KMS-11 (cell line): Measurements from ENCODE around the gene ARL8A.
"Not testable (repeated sequence)": the region's sequence is repeated elsewhere in the genome, so short reads cannot be mapped to it uniquely, and the experiment has no call there.

Source experiments
- H2AFZ ChIP-seq: fragments of 200-600 bp; sonication (generic); 2 replicates; pipeline ENCODE4 v1.6.1; 2016; ENCODE audit warnings: antibody characterized with exemption, mixed run types, low read depth
- H3K27ac ChIP-seq: fragments of 200-600 bp; sonication (generic); 2 replicates; pipeline ENCODE4 v1.6.1; 2016; ENCODE audit warnings: mild to moderate bottlenecking, mixed run types
- H3K27me3 ChIP-seq: fragments of 200-600 bp; sonication (generic); 2 replicates; pipeline ENCODE4 v1.6.1; 2017; ENCODE audit warnings: mild to moderate bottlenecking, low read depth, mixed run types, moderate library complexity; ENCODE audit not compliant: insufficient read depth
- H3K36me3 ChIP-seq: fragments of 200-600 bp; sonication (generic); 2 replicates; pipeline ENCODE4 v1.6.1; 2017; ENCODE audit warnings: mild to moderate bottlenecking, mixed run types; ENCODE audit not compliant: insufficient read depth
- H3K4me1 ChIP-seq: fragments of 200-600 bp; sonication (generic); 2 replicates; pipeline ENCODE4 v1.6.1; 2016; ENCODE audit warnings: mild to moderate bottlenecking, low read depth, mixed run types; ENCODE audit not compliant: poor library complexity, severe bottlenecking
- H3K4me2 ChIP-seq: fragments of 200-600 bp; sonication (generic); 2 replicates; pipeline ENCODE4 v1.7.0; 2016; ENCODE audit warnings: mild to moderate bottlenecking, mixed run types
- H3K4me3 ChIP-seq: fragments of 200-600 bp; sonication (generic); IDR thresholded peaks from 2 replicates; pipeline ENCODE4 v1.6.1; 2017; ENCODE audit warnings: low read depth, low read length, mixed read lengths; ENCODE audit not compliant: insufficient read depth
- H3K79me2 ChIP-seq: fragments of 200-600 bp; sonication (generic); 2 replicates; pipeline ENCODE4 v1.6.1; 2016; ENCODE audit warnings: low read depth, mixed run types; ENCODE audit not compliant: insufficient read depth
- H3K9ac ChIP-seq: fragments of 200-600 bp; sonication (generic); 2 replicates; pipeline ENCODE4 v1.6.1; 2016; ENCODE audit warnings: mild to moderate bottlenecking, mixed run types
- H4K20me1 ChIP-seq: fragments of 200-600 bp; sonication (generic); 2 replicates; pipeline ENCODE4 v1.6.1; 2016; ENCODE audit warnings: mild to moderate bottlenecking, mixed run types; ENCODE audit not compliant: insufficient read depth
- TF ChIP-seq, protein P1 (sequence below): fragments of 200-600 bp; sonication (generic); conservative IDR thresholded peaks from 2 replicates; pipeline ENCODE4 v1.6.1; 2017; ENCODE audit warnings: low read depth, mild to moderate bottlenecking, antibody characterized with exemption, low read length, moderate library complexity, mixed read lengths

Gene ARL8A

DNA sequence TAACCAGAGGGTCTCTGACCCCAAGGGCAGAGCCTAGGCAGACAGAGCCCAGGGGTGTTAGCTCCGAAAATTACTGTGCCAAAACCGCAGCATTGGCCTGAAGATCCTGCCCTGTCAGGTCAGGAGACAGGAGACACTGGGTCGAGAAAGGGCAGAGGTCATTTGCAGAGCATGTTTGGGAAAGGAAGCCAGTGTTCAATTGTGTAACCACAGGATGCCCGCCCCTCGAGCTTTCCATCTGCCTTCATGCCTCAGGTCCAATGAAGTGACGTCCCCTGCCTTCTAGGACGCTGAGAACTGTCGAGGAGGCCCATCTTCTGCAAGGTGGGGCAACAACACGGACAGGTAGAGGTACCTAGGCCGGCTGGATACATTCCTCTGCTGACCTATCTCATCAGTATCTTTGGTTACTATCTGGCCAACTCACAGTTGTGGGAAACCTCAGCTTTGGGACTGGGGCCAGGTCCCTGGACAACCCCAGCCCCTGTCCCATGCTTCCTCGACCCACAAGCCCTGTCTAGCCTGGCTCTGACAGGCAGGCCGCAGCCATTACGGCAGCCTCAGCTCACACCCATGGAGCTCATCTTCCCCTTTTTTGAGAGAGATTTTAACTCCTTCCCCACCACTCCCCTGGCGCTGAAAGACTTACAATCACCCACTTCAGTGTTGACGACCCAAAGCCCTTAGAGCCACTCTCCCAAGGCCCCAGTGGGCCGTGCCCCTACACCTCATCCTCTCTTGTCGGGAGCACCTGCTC, 1.3 kb downstream of the ARL8A start:
- Histone ChIP-seq H3K27ac (peak overlapping the region; percentile 29), H3K36me3 (no peaks in the 10 kb centered on the region), H3K4me2 (peak overlapping the region; percentile 90), H2AFZ (peak overlapping the region; percentile 97), H3K27me3 (no peaks in the 10 kb centered on the region), H3K4me1 (peaks cover 22% of the 10 kb centered on the region), H4K20me1 (no peaks in the 10 kb centered on the region), H3K79me2 (peaks cover 48% of the 10 kb centered on the region), H3K4me3 (peak overlapping the region; percentile 91), H3K9ac (peak overlapping the region; percentile 92)
- TF ChIP-seq, protein P1, sequence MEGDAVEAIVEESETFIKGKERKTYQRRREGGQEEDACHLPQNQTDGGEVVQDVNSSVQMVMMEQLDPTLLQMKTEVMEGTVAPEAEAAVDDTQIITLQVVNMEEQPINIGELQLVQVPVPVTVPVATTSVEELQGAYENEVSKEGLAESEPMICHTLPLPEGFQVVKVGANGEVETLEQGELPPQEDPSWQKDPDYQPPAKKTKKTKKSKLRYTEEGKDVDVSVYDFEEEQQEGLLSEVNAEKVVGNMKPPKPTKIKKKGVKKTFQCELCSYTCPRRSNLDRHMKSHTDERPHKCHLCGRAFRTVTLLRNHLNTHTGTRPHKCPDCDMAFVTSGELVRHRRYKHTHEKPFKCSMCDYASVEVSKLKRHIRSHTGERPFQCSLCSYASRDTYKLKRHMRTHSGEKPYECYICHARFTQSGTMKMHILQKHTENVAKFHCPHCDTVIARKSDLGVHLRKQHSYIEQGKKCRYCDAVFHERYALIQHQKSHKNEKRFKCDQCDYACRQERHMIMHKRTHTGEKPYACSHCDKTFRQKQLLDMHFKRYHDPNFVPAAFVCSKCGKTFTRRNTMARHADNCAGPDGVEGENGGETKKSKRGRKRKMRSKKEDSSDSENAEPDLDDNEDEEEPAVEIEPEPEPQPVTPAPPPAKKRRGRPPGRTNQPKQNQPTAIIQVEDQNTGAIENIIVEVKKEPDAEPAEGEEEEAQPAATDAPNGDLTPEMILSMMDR: no peak

DNA sequence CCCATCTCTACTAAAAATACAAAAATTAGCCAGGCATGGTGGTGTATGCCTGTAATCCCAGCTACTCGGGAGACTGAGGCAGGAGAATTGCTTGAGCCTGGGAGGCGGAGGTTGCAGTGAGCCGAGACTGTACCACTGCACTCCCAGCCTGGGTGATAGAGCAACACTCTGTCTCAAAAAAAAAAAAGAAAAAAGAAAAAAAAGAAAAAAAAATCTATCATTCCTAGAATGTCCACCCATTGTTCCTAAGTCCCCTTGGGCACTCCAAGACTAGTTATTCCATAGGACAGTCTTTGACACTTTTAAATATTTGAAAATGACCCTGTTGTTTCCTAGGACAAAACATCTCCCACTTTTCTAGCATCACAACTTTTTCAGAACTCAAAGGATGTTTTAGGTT, 3.1 kb downstream of the ARL8A start:
- H2AFZ ChIP-seq, H3K27ac ChIP-seq, H3K4me3 ChIP-seq, H3K4me2 ChIP-seq, H3K36me3 ChIP-seq, H4K20me1 ChIP-seq, H3K9ac ChIP-seq, H3K27me3 ChIP-seq: not testable (repeated sequence)
- Histone ChIP-seq H3K79me2 (peaks cover 49% of the 10 kb centered on the region), H3K4me1 (peaks cover 22% of the 10 kb centered on the region)

DNA sequence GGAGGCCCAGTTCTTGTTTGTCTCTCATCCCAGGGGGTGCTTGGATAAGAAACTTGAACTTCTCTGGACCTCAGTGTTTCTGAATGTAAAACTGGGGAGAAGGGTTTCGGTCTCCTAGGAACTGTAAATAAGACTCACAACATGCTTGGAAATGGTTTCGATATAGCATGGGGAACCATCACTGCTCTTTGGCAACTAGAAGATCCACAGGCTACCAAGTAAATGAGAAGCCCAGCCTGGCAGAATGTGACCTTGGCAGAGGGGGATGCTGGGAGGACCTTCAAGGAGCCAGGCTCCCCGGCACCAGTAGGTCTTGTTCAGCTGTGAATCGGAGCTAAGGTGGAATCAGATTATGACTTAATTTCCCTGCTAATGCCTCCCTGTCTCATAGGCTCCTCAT, 3.7 kb downstream of the ARL8A start:
- TF ChIP-seq, protein P1: no peak
- Histone ChIP-seq H3K4me2 (no peak overlapping the region), H3K27ac (no peak overlapping the region), H3K27me3 (no peaks in the 10 kb centered on the region), H3K79me2 (peaks cover 49% of the 10 kb centered on the region), H3K36me3 (no peaks in the 10 kb centered on the region), H3K9ac (no peak overlapping the region), H2AFZ (no peak overlapping the region), H3K4me3 (no peak overlapping the region), H3K4me1 (peaks cover 20% of the 10 kb centered on the region), H4K20me1 (no peaks in the 10 kb centered on the region)

DNA sequence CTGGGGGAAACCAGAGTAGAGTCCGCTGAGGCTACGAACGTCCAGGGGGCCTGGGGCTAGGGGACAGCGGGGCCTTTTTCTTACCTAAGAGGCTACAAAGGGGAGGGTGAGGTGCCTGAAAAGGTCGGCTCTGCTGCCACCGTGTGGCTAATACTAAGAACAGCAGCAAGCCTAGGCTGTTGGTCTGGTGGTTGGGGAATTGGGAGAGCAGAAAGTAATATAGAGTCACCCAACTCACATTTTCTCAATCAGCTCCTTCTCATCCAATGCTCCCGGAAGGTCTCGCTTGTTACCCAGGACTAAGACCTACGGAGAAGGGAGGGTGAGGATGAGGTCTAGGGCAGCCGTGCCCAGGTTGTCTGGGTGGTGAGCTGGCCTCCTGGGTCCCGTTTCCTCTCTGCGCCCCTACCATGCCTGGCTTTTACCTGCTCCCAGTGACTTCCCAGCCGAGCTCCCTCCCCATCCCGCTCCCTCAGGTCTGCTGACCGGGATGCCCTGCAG, 9.3 kb downstream of the ARL8A start:
- peaks cover 13% of the 10 kb centered on the region; the same call in 1 of the 2 replicates for H3K79me2 ChIP-seq
- no peaks in the 10 kb centered on the region for H4K20me1 ChIP-seq
- TF ChIP-seq, protein P1: peak; percentile 93
- no peaks in the 10 kb centered on the region for H3K27me3 ChIP-seq
- H3K4me1 ChIP-seq: no peaks in the 10 kb centered on the region
- no peak overlapping the region for H2AFZ ChIP-seq
- H3K9ac ChIP-seq: no peak overlapping the region
- no peak overlapping the region for H3K4me3 ChIP-seq
- no peak overlapping the region for H3K27ac ChIP-seq
- no peak overlapping the region for H3K4me2 ChIP-seq
- H3K36me3 ChIP-seq: no peaks in the 10 kb centered on the region

DNA sequence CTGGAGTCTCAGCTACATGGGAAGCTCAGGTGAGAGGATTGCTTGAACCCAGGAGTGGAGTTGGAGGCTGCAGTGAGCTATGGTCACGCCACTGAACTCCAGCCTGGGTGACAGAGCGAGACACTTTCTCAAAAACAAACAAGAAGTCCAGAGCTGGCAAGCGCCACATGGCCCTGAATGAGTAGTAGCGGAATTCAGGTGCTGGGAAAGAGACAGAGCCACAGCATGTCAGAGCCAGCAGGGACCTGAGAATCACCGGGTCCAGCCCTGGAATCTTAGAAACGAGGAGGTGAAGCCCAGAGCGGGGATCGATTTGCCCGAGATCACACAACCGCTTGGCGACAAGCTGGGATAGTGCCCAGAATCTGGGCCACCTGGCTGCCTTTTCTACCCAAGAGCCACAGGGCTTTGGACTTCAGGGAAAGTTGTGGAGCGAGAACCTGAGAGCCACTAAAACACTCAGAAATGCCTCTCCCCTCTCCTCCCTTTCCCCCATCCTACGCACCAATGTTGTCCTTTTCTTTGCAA, 9.8 kb downstream of the ARL8A start:
- H4K20me1 ChIP-seq: no peaks in the 10 kb centered on the region
- no peak overlapping the region for H3K27ac ChIP-seq
- TF ChIP-seq, protein P1: no peak
- no peaks in the 10 kb centered on the region for H3K4me1 ChIP-seq
- H3K36me3 ChIP-seq: no peaks in the 10 kb centered on the region
- H2AFZ ChIP-seq: no peak overlapping the region
- H3K79me2 ChIP-seq: peaks cover 11% of the 10 kb centered on the region; the same call in 1 of the 2 replicates
- no peaks in the 10 kb centered on the region for H3K27me3 ChIP-seq
- no peak overlapping the region for H3K4me2 ChIP-seq
- H3K9ac ChIP-seq: no peak overlapping the region
- H3K4me3 ChIP-seq: no peak overlapping the region
